ENCODE measurements around the gene PLA1A.

DNA sequence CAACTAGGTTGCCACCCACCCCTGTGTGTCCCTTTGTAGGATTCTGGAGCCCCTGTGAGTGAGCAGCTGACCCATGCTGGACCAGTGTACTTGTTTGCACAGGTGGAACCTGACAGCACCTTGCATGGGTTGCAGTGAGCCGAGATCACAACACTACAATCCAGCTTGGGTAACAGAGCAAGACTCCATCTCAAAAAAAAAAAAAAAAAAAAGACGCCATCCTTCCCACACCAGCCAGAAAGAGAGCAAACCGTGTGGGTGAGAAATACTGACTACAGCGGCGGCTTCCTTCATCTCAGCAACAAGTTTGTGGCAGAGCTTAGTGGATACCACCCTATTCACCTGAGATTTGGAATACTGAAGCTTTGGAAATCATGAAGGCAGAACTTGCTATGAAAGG lies 37.5 kb upstream of the PLA1A start:
- TF ChIP-seq, protein P1, sequence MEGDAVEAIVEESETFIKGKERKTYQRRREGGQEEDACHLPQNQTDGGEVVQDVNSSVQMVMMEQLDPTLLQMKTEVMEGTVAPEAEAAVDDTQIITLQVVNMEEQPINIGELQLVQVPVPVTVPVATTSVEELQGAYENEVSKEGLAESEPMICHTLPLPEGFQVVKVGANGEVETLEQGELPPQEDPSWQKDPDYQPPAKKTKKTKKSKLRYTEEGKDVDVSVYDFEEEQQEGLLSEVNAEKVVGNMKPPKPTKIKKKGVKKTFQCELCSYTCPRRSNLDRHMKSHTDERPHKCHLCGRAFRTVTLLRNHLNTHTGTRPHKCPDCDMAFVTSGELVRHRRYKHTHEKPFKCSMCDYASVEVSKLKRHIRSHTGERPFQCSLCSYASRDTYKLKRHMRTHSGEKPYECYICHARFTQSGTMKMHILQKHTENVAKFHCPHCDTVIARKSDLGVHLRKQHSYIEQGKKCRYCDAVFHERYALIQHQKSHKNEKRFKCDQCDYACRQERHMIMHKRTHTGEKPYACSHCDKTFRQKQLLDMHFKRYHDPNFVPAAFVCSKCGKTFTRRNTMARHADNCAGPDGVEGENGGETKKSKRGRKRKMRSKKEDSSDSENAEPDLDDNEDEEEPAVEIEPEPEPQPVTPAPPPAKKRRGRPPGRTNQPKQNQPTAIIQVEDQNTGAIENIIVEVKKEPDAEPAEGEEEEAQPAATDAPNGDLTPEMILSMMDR (IDR thresholded peaks at IDR 0.05), result no peak
- TF ChIP-seq POLR2A (IDR thresholded peaks at IDR 0.05) (no peak), POLR2AphosphoS5 (IDR thresholded peaks at IDR 0.05) (no peak)

Data from prostate gland (tissue), 2 donors.